Measurements from ENCODE around the gene CST8. TPM values are rescaled to one million over a fixed set of nuclear protein-coding genes. Genes with fewer than 3 reads are reported as not detected.

Gene CST8
- total RNA-seq, 1 donor from 2014 or later: not detected

- no peak overlapping the region for H3K27ac Mint-ChIP-seq (ENCODE audit: unreplicated experiment)
- DNase-seq (ENCODE audit: extremely low spot score, unreplicated experiment): no peak
- no peaks in the 10 kb centered on the region for H3K4me1 Mint-ChIP-seq (ENCODE audit: unreplicated experiment)
- no peaks in the 10 kb centered on the region for H3K9me3 Mint-ChIP-seq (ENCODE audit: unreplicated experiment)
- TF ChIP-seq, protein P1, sequence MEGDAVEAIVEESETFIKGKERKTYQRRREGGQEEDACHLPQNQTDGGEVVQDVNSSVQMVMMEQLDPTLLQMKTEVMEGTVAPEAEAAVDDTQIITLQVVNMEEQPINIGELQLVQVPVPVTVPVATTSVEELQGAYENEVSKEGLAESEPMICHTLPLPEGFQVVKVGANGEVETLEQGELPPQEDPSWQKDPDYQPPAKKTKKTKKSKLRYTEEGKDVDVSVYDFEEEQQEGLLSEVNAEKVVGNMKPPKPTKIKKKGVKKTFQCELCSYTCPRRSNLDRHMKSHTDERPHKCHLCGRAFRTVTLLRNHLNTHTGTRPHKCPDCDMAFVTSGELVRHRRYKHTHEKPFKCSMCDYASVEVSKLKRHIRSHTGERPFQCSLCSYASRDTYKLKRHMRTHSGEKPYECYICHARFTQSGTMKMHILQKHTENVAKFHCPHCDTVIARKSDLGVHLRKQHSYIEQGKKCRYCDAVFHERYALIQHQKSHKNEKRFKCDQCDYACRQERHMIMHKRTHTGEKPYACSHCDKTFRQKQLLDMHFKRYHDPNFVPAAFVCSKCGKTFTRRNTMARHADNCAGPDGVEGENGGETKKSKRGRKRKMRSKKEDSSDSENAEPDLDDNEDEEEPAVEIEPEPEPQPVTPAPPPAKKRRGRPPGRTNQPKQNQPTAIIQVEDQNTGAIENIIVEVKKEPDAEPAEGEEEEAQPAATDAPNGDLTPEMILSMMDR (IDR thresholded peaks at IDR 0.05): no peak
- peaks cover 15% of the 10 kb centered on the region for H3K27me3 Mint-ChIP-seq (ENCODE audit: unreplicated experiment)
- H3K36me3 Mint-ChIP-seq (ENCODE audit: unreplicated experiment): no peaks in the 10 kb centered on the region
- no peak overlapping the region for H3K4me3 Mint-ChIP-seq (ENCODE audit: unreplicated experiment)
These were observed 44.1 kb downstream of the CST8 start for GRCh38 chr20:23534801-23535593.

GRCh38 chr20:23536328-23536974 is 45.5 kb downstream of the CST8 start:
- TF ChIP-seq, protein P1 (IDR thresholded peaks at IDR 0.05): no peak
- no peak overlapping the region for H3K27ac Mint-ChIP-seq (ENCODE audit: unreplicated experiment)
- H3K9me3 Mint-ChIP-seq (ENCODE audit: unreplicated experiment): no peaks in the 10 kb centered on the region
- no peak overlapping the region for H3K4me3 Mint-ChIP-seq (ENCODE audit: unreplicated experiment)
- no peak for DNase-seq (ENCODE audit: extremely low spot score, unreplicated experiment)
- no peaks in the 10 kb centered on the region for H3K4me1 Mint-ChIP-seq (ENCODE audit: unreplicated experiment)
- H3K36me3 Mint-ChIP-seq (ENCODE audit: unreplicated experiment): no peaks in the 10 kb centered on the region
- peaks cover 12% of the 10 kb centered on the region for H3K27me3 Mint-ChIP-seq (ENCODE audit: unreplicated experiment)

GRCh38 chr20:23537030-23537429 is 46.1 kb downstream of the CST8 start:
- Mint-ChIP-seq H3K4me3 (ENCODE audit: unreplicated experiment) (no peak overlapping the region), H3K4me1 (ENCODE audit: unreplicated experiment) (no peaks in the 10 kb centered on the region), H3K36me3 (ENCODE audit: unreplicated experiment) (no peaks in the 10 kb centered on the region), H3K9me3 (ENCODE audit: unreplicated experiment) (no peaks in the 10 kb centered on the region), H3K27me3 (ENCODE audit: unreplicated experiment) (peaks cover 12% of the 10 kb centered on the region), H3K27ac (ENCODE audit: unreplicated experiment) (no peak overlapping the region)
- TF ChIP-seq, protein P1 (IDR thresholded peaks at IDR 0.05): no peak
- no peak for DNase-seq (ENCODE audit: extremely low spot score, unreplicated experiment)

GRCh38 chr20:23540624-23541023 is 49.7 kb downstream of the CST8 start:
- Mint-ChIP-seq H3K36me3 (ENCODE audit: unreplicated experiment) (no peaks in the 10 kb centered on the region), H3K9me3 (ENCODE audit: unreplicated experiment) (no peaks in the 10 kb centered on the region), H3K4me3 (ENCODE audit: unreplicated experiment) (no peak overlapping the region), H3K27ac (ENCODE audit: unreplicated experiment) (no peak overlapping the region), H3K4me1 (ENCODE audit: unreplicated experiment) (no peaks in the 10 kb centered on the region), H3K27me3 (ENCODE audit: unreplicated experiment) (peaks cover 4% of the 10 kb centered on the region)
- TF ChIP-seq, protein P1 (IDR thresholded peaks at IDR 0.05): no peak
- DNase-seq (ENCODE audit: extremely low spot score, unreplicated experiment): no peak

DNA sequence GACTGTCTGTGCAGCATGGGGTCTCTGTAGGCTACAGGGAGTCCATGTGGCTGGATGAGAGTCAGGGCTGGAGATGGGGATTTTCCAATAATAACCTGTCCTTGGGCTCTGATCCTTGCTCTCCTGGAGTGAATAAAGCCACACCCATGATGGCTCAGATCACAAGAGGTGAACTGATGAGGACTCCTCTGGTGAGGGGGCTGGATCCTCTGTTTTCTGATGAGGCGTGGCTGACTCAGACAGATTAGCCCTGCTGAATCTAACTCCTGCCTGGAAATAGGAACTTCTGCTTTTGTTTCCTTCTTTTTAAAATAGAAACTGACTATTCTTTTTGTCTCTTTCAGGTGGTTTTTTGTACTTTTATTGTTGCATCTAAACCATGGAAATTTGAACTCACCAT is 50.4 kb downstream of the CST8 start:
- Mint-ChIP-seq H3K27ac (ENCODE audit: unreplicated experiment) (no peak overlapping the region), H3K4me1 (ENCODE audit: unreplicated experiment) (no peaks in the 10 kb centered on the region), H3K36me3 (ENCODE audit: unreplicated experiment) (no peaks in the 10 kb centered on the region), H3K4me3 (ENCODE audit: unreplicated experiment) (no peak overlapping the region), H3K27me3 (ENCODE audit: unreplicated experiment) (peaks cover 4% of the 10 kb centered on the region), H3K9me3 (ENCODE audit: unreplicated experiment) (no peaks in the 10 kb centered on the region)
- no peak for DNase-seq (ENCODE audit: extremely low spot score, unreplicated experiment)
- TF ChIP-seq, protein P1 (IDR thresholded peaks at IDR 0.05): no peak
